Sigmoid colon (tissue), 7 donors: ENCODE data around the gene HNRNPH3. TPM values are rescaled to one million over a fixed set of nuclear protein-coding genes. Genes with fewer than 3 reads are reported as not detected.
A peak's percentile ranks its signal among the peaks of the same experiment; 100 is the strongest.
"Not testable (repeated sequence)": the region's sequence is repeated elsewhere in the genome, so short reads cannot be mapped to it uniquely, and the experiment has no call there.

Experiments
- DNase-seq: peaks from one replicate; pipeline ENCODE4 v3.0.0-alpha.2; 2019
- H3K27ac ChIP-seq, 4 donors: fragments of 200-600 bp; sonication (generic); one replicate each; pipeline ENCODE4 v1.5.1; 2016 to 2019; ENCODE audit warnings: mild to moderate bottlenecking in 1 of 4
- H3K27me3 ChIP-seq, 3 donors: fragments of 200-600 bp; sonication (generic); one replicate each; pipeline ENCODE4 v1.5.1; 2019; ENCODE audit warnings: mild to moderate bottlenecking in 1 of 3
- H3K36me3 ChIP-seq, 4 donors: fragments of 200-600 bp; sonication (generic); one replicate each; pipeline ENCODE4 v1.5.1; 2016 to 2019
- H3K4me1 ChIP-seq, 4 donors: fragments of 200-600 bp; sonication (generic); one replicate each; pipeline ENCODE4 v1.5.1; 2017 to 2019
- H3K4me3 ChIP-seq, 4 donors: fragments of 200-600 bp; sonication (generic); one replicate each; pipeline ENCODE4 v1.5.1; 2017 to 2019; ENCODE audit warnings: mild to moderate bottlenecking in 2 of 4, moderate library complexity in 1 of 4
- H3K9me3 ChIP-seq, 4 donors: fragments of 200-600 bp in 3 of 4; sonication (generic) in 3 of 4; one replicate each; pipeline versions ENCODE4 v1.5.1 to v1.6.1; 2013 to 2019
- EP300 ChIP-seq, 4 donors: sonication (generic); formaldehyde crosslinking; IDR thresholded peaks; one replicate each; pipeline ENCODE4 v1.6.1; 2017; ENCODE audit warnings: antibody characterized with exemption in 4 of 4
- POLR2A ChIP-seq, 2 donors: fragments of 450-650 bp; IDR thresholded peaks; one replicate each; pipeline ENCODE4 v1.6.1; 2016; ENCODE audit warnings: antibody characterized with exemption in 2 of 2, mild to moderate bottlenecking in 2 of 2, moderate library complexity in 2 of 2
- POLR2AphosphoS5 ChIP-seq, 4 donors: sonication (generic); formaldehyde crosslinking; IDR thresholded peaks; one replicate each; pipeline ENCODE4 v1.6.1; 2017; ENCODE audit warnings: antibody characterized with exemption in 4 of 4
- WGBS, 2 donors: extraction: QIAGEN DNeasy Blood & Tissue Kit; methylation state at CpG; one replicate each; pipeline ENCODE4 v1.1.7; 2013; 5-methylcytosine and 5-hydroxymethylcytosine counted together
- intact Hi-C: fragments of 100-400 bp; cut with DNase I; formaldehyde crosslinking; loops from one replicate; pipeline ENCODE4 v1.15.1; 2023
- polyA plus RNA-seq, 3 donors: library from polyadenylated mRNA; stranded (reverse); fragments of 200-250 nt; gene quantifications; one replicate each; pipeline ENCODE4 v1.2.3, GENCODE V29; 2013
- total RNA-seq, 4 donors: library from RNA; depleted of rRNA; stranded (reverse); fragments of >200 nt; gene quantifications; one replicate each; pipeline ENCODE4 v1.1.0, GENCODE V29; 2016
- TF ChIP-seq, protein P1 (sequence below), 4 experiments: fragments of 450-650 bp in 3 of 4; fragments of 200-600 bp in 1 of 4; IDR thresholded peaks; one replicate each; pipeline ENCODE4 v1.5.1; 2016 to 2019; ENCODE audit warnings: antibody characterized with exemption in 4 of 4, mild to moderate bottlenecking in 3 of 4, moderate library complexity in 2 of 4
- donor health status: healthy with polysubstance abuse.
- donor health status: Bipolar disorder and iron deficiency.
- donor health status: healthy.

Gene HNRNPH3
- total and polyA plus RNA-seq, 7 donors, result 50.7 to 148 (median 68.3) TPM

DNA sequence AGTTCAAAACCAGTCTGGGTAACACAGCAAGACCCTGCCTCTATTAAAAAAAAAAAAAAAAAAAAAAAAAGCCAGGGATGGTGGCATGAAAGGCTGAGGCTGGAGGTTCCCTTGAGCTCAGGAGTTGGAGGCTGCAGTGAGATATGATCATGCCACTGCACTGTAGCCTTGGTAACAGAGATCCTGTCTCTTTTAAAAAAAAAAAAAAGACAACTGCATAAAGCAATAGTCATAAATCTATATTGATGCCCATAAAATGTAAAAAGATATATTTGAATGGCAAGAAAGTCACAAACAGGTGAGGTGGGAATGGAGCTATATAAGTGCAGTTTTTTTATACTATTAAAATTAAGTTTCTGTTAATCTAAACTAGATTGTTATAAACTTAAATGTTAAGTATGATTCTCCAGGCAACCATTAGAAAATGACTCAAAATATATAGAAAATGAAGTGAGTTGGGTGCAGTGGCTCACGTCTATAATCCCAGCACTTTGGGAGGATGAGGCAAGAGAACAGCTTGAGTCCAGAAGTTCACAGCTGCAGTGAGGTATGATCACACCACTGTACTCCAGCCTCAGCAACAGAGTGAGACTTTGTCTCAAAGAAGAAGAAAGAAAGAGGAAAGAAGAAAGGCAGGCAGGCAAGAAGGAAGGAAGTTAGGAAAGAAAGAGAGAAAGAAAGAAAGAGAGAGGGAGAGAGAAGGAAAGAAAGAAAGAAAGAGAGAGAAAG, 13.4 kb upstream of the HNRNPH3 start:
- intact Hi-C loops, result no loop called here
- no peaks in the 10 kb centered on the region for H3K36me3 ChIP-seq
- no peak overlapping the region for H3K27ac ChIP-seq
- peaks cover 0 to 11% (median 1%) of the 10 kb centered on the region in 4 donors for H3K9me3 ChIP-seq
- TF ChIP-seq POLR2A (IDR thresholded peaks at IDR 0.05), result no peak
- TF ChIP-seq, protein P1, sequence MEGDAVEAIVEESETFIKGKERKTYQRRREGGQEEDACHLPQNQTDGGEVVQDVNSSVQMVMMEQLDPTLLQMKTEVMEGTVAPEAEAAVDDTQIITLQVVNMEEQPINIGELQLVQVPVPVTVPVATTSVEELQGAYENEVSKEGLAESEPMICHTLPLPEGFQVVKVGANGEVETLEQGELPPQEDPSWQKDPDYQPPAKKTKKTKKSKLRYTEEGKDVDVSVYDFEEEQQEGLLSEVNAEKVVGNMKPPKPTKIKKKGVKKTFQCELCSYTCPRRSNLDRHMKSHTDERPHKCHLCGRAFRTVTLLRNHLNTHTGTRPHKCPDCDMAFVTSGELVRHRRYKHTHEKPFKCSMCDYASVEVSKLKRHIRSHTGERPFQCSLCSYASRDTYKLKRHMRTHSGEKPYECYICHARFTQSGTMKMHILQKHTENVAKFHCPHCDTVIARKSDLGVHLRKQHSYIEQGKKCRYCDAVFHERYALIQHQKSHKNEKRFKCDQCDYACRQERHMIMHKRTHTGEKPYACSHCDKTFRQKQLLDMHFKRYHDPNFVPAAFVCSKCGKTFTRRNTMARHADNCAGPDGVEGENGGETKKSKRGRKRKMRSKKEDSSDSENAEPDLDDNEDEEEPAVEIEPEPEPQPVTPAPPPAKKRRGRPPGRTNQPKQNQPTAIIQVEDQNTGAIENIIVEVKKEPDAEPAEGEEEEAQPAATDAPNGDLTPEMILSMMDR (IDR thresholded peaks at IDR 0.05), result no peak
- TF ChIP-seq EP300 (IDR thresholded peaks at IDR 0.05), result no peak
- H3K4me1 ChIP-seq, result no peaks in the 10 kb centered on the region
- WGBS, 2 donors, result 14 to 60% methylated on average over 1 of the region's 1 CpG
- DNase-seq, result no peak
- H3K4me3 ChIP-seq, result no peak overlapping the region
- no peaks in the 10 kb centered on the region for H3K27me3 ChIP-seq

DNA sequence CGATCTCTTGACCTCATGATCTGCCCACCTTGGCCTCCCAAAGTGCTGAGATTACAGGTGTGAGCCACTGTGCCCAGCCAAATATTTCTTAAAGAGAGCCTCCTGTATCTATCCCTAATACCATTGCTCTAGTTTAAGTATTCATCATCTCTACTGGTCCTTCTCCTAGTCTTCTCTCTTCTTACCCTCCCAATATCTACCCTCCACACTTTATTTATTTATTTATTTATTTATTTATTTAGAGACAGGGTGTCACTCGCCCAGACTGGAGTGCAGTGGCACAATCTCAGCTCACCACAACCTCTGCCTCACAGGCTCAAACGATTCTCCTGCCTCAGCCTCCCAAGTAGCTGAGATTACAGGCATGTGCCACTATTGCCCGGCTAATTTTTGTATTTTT, 7.5 kb upstream of the HNRNPH3 start:
- peaks cover 0 to 15% (median 10%) of the 10 kb centered on the region in 4 donors for H3K4me1 ChIP-seq
- WGBS, 2 donors, result 89 to 92% methylated on average over 4 of the region's 4 CpGs
- H3K27me3 ChIP-seq, H3K36me3 ChIP-seq, H3K9me3 ChIP-seq, intact Hi-C loops, DNase-seq, H3K4me3 ChIP-seq, H3K27ac ChIP-seq: not testable (repeated sequence)

DNA sequence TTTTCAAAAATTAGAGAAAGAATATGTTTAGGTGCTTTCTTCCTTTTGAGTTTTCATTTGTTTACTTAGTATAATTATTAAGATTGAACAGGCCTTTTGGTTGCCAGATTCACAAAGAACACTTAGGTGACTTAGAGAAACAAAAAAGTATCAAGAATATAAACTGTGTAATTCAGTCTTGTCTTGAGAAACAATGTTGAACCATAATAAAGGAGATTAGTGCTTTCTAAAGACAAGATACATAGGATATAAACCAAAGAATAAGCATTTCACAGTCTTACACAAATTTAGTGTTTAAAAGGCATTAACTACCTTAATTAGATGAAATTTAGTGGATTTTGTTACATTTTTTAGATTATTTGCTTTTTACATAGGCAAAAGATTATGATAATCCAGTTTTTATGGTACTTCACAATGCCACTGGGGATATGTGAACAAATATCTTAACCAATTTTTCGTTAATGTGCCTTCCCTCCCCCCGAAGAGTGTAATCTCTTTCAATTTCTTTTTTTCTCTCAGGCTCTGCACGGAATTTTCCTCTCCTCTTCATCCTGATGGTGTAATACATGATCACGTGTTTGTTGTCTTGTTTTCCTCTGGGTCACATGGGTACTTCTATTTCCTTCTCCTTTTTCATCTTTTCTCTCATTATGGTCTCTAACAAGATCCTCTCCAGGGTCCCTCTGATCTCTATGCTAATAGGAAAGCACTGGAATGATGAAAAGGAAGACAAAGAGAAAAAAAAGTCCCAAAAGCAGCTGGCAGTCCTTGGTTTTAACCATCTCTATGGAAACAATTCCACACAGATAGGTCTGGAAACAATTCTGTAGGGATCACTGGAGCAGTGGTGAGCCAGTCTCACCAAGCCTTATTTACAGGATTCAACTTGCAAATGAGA, 3.7 kb upstream of the HNRNPH3 start:
- intact Hi-C loops, result no loop called here
- DNase-seq, result no peak
- Histone ChIP-seq H3K4me3 (peak overlapping the region in 1 of 4 donors; percentile 19), H3K36me3 (no peaks in the 10 kb centered on the region), H3K27ac (peak overlapping the region; percentile 59 to 100 (median 98)), H3K9me3 (no peaks in the 10 kb centered on the region), H3K27me3 (no peaks in the 10 kb centered on the region), H3K4me1 (peaks cover 0 to 25% (median 19%) of the 10 kb centered on the region in 4 donors)
- TF ChIP-seq POLR2AphosphoS5 (IDR thresholded peaks at IDR 0.05) (peak in 1 of 4 donors; percentile 45), EP300 (IDR thresholded peaks at IDR 0.05) (no peak)
- WGBS, 2 donors, result 7 to 11% methylated on average over 4 of the region's 4 CpGs

DNA sequence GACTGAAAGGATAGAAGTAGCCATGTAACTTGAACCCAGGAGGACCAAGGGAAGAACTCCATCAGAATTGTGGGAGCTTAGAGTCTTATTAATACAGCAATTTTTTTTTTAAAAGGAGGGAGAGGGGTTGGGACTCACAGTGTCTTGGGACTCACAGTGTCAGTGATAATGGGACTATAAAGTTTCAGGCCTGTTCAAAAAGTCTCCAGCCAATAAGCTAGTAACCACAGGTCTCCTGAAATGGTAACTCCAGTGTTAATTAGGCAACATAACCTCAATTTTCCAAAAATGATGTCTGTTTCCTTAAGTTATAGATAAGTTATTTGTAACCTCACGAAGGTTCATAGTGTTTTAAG, 2.4 kb upstream of the HNRNPH3 start:
- no peak overlapping the region for H3K4me3 ChIP-seq
- TF ChIP-seq POLR2A (IDR thresholded peaks at IDR 0.05), result no peak
- no peak for TF ChIP-seq EP300 (IDR thresholded peaks at IDR 0.05)
- TF ChIP-seq POLR2AphosphoS5 (IDR thresholded peaks at IDR 0.05), result no peak
- TF ChIP-seq, protein P1 (IDR thresholded peaks at IDR 0.05), result no peak
- no peaks in the 10 kb centered on the region for H3K9me3 ChIP-seq
- no peak for DNase-seq
- no peaks in the 10 kb centered on the region for H3K36me3 ChIP-seq
- intact Hi-C loops, result no loop called here
- H3K27ac ChIP-seq, result peak overlapping the region; percentile 59 to 100 (median 98)
- 93 to 95% methylated on average over 1 of the region's 1 CpG for WGBS, 2 donors
- H3K4me1 ChIP-seq, result peaks cover 0 to 31% (median 26%) of the 10 kb centered on the region in 4 donors
- H3K27me3 ChIP-seq, result no peaks in the 10 kb centered on the region

DNA sequence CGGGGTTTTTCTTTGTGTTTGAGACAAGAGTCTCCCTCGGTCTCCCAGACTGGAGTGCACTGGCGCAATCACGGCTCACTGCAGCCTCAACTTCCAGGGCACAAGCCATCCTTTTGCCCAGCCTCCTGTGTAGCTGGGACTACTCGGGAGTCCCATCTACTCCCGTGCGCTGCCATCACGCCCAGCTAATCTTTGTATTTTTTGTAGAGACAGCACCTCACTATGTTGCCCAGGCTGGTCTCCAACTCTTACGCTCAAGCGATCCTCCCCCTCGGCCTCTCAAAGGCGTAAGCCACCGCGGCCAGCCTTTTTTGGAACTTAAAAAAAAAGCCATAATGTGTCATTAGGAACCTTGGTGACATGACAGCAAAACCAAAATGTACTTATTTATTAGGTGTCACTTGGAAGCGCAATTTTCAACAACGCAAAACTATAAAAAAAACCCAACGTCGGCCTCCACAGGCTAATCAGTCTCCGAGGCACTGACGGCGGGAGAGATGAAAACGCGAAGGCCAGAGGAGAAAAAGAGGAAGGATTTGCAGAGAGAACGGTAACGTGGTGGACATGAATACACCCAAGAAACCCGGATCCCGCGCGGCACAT, 911 bp upstream of the HNRNPH3 start:
- TF ChIP-seq POLR2AphosphoS5 (IDR thresholded peaks at IDR 0.05), result no peak
- TF ChIP-seq, protein P1 (IDR thresholded peaks at IDR 0.05), result no peak
- 31 to 34% methylated on average over 29 of the region's 29 CpGs for WGBS, 2 donors
- peak; percentile 77 for DNase-seq
- peak overlapping the region; percentile 91 to 100 (median 98) for H3K27ac ChIP-seq
- H3K4me3 ChIP-seq, result peak overlapping the region; percentile 72 to 98 (median 87)
- intact Hi-C loops, result loop anchor here (5.0 to 10.0 kb wide), 2 partner anchors 74 to 119 kb away; partner anchors contain the start of gene RUFY2
- H3K36me3 ChIP-seq, result no peaks in the 10 kb centered on the region
- no peaks in the 10 kb centered on the region for H3K27me3 ChIP-seq
- H3K9me3 ChIP-seq, result no peaks in the 10 kb centered on the region
- peaks cover 0 to 46% (median 40%) of the 10 kb centered on the region in 4 donors for H3K4me1 ChIP-seq
